IMR-90 (cell line): Measurements from ENCODE around the gene MEGF11. TPM values are rescaled to one million over a fixed set of nuclear protein-coding genes. Genes with fewer than 3 reads are reported as not detected.

Experiments used
- ATAC-seq: fragments of 200-7000 bp; cut with Tn5 transposase; 2 replicates; pipeline ENCODE4 v1.9.1; 2020; ENCODE audit warnings: low read depth, mild to moderate bottlenecking, moderate library complexity
- BruUV-seq: library from RNA; stranded (reverse); fragments of 400-500 nt; replicated peaks from 2 replicates; lab custom pipeline; 2021; lab: Mats Ljungman, UMichigan
- CTCF ChIA-PET: fragments of 300-600 bp; formaldehyde crosslinking; extraction: SDS; loops from one replicate; lab custom pipeline; 2021; ENCODE audit warnings: antibody characterized with exemption; lab: Yijun Ruan, JAX
- POLR2A ChIA-PET: fragments of 300-600 bp; sonication (Branson Sonifier 250); formaldehyde crosslinking; loops from one replicate; lab custom pipeline; 2022; ENCODE audit warnings: antibody characterized with exemption; ENCODE audit not compliant: unreplicated experiment; lab: Charles Lee
- DNase-seq: peaks from one replicate; pipeline ENCODE4 v3.0.0; 2013
- H2AFZ ChIP-seq: replicated peaks from 2 replicates; pipeline ENCODE3; 2013; ENCODE audit warnings: low read length, mild to moderate bottlenecking; ENCODE audit not compliant: poor library complexity
- H2AK5ac ChIP-seq: 2 replicates; pipeline ENCODE4 v1.6.1; 2013; ENCODE audit warnings: low read depth, low read length, inconsistent platforms
- H2AK9ac ChIP-seq: replicated peaks from 2 replicates; pipeline ENCODE3; 2013; ENCODE audit warnings: mild to moderate bottlenecking, low read depth, low read length, moderate library complexity; ENCODE audit not compliant: poor library complexity
- H2BK120ac ChIP-seq: 2 replicates; pipeline ENCODE4 v1.6.1; 2013; ENCODE audit warnings: low read depth, low read length, inconsistent platforms
- H2BK15ac ChIP-seq: 3 replicates; pipeline ENCODE4 v1.6.1; 2013; ENCODE audit warnings: low read depth, low read length, inconsistent platforms
- H2BK20ac ChIP-seq: 2 replicates; pipeline ENCODE4 v1.6.1; 2013; ENCODE audit warnings: low read depth, mild to moderate bottlenecking, inconsistent platforms, low read length, moderate library complexity
- H2BK5ac ChIP-seq: 2 replicates; pipeline ENCODE4 v1.6.1; 2013; ENCODE audit warnings: mild to moderate bottlenecking, low read depth, low read length, inconsistent platforms; ENCODE audit not compliant: poor library complexity, severe bottlenecking
- H3K14ac ChIP-seq: replicated peaks from 2 replicates; pipeline ENCODE4 v1.6.1; 2013; ENCODE audit warnings: low read depth, low read length, inconsistent platforms
- H3K18ac ChIP-seq: 2 replicates; pipeline ENCODE4 v1.6.1; 2013; ENCODE audit warnings: low read depth, low read length, control low read depth
- H3K23ac ChIP-seq: 2 replicates; pipeline ENCODE4 v1.6.1; 2013; ENCODE audit warnings: low read depth, low read length, inconsistent platforms
- H3K27ac ChIP-seq: 2 replicates; pipeline ENCODE4 v1.5.1; 2013; ENCODE audit warnings: mild to moderate bottlenecking, control low read depth, low read length; ENCODE audit not compliant: insufficient read depth
- H3K27me3 ChIP-seq: 2 replicates; pipeline ENCODE4 v1.6.1; 2013; ENCODE audit warnings: low read length; ENCODE audit not compliant: control insufficient read depth, insufficient read depth
- H3K36me3 ChIP-seq: 2 replicates; pipeline ENCODE4 v1.6.1; 2013; ENCODE audit warnings: low read length, mixed read lengths; ENCODE audit not compliant: control insufficient read depth, insufficient read depth
- H3K4ac ChIP-seq: 2 replicates; pipeline ENCODE4 v1.6.1; 2013; ENCODE audit warnings: low read depth, low read length, inconsistent platforms
- H3K4me1 ChIP-seq: 2 replicates; pipeline ENCODE4 v1.6.1; 2013; ENCODE audit warnings: low read length, mixed read lengths; ENCODE audit not compliant: control insufficient read depth, insufficient read depth
- H3K4me2 ChIP-seq: 2 replicates; pipeline ENCODE4 v1.6.1; 2013; ENCODE audit warnings: low read depth, mild to moderate bottlenecking, control low read depth, low read length, moderate library complexity
- H3K4me3 ChIP-seq: 2 replicates; pipeline ENCODE4 v1.5.1; 2013; ENCODE audit warnings: low read depth, mild to moderate bottlenecking, control low read depth, low read length, moderate library complexity; ENCODE audit not compliant: insufficient read depth
- H3K56ac ChIP-seq: 2 replicates; pipeline ENCODE4 v1.6.1; 2013; ENCODE audit warnings: low read length, inconsistent platforms; ENCODE audit not compliant: insufficient read depth; ENCODE audit errors: extremely low read depth
- H3K79me1 ChIP-seq, 2 experiments: 2 replicates each; pipeline ENCODE4 v1.6.1; 2013; ENCODE audit warnings: low read length in 2 of 2, inconsistent platforms in 1 of 2, low read depth in 1 of 2
- H3K9ac ChIP-seq: 2 replicates; pipeline ENCODE4 v1.6.1; 2013; ENCODE audit warnings: low read depth, low read length, control low read depth
- H3K9me1 ChIP-seq: 2 replicates; pipeline ENCODE4 v1.6.1; 2013; ENCODE audit warnings: low read length, inconsistent platforms; ENCODE audit not compliant: insufficient read depth
- H3K9me3 ChIP-seq: 2 replicates; pipeline ENCODE4 v1.6.1; 2013; ENCODE audit warnings: low read length; ENCODE audit not compliant: control insufficient read depth, insufficient read depth
- H4K20me1 ChIP-seq: 2 replicates; pipeline ENCODE4 v1.6.1; 2013; ENCODE audit warnings: low read length, inconsistent platforms; ENCODE audit not compliant: insufficient read depth
- H4K5ac ChIP-seq: 2 replicates; pipeline ENCODE4 v1.6.1; 2013; ENCODE audit warnings: mild to moderate bottlenecking, low read depth, low read length, control low read depth
- H4K8ac ChIP-seq, 2 experiments: 2 replicates each; pipeline ENCODE4 v1.6.1; 2013; ENCODE audit warnings: low read depth in 2 of 2, low read length in 2 of 2, control low read depth in 1 of 2, inconsistent platforms in 1 of 2
- H4K91ac ChIP-seq: 2 replicates; pipeline ENCODE4 v1.6.1; 2013; ENCODE audit warnings: low read depth, low read length, inconsistent platforms; ENCODE audit not compliant: insufficient read depth
- CHD1 ChIP-seq: IDR thresholded peaks from 2 replicates; pipeline ENCODE4 v1.6.1; 2012; ENCODE audit warnings: low read depth, low read length, improper control_type of control experiment
- FOS ChIP-seq: fragments of 150-350 bp; IDR thresholded peaks from 2 replicates; pipeline ENCODE4 v1.6.1; 2016; ENCODE audit warnings: low read depth, low read length
- POLR2A ChIP-seq: IDR thresholded peaks from 2 replicates; pipeline ENCODE4 v1.6.1; 2012; ENCODE audit warnings: mild to moderate bottlenecking, low read depth, low read length
- RCOR1 ChIP-seq: IDR thresholded peaks from 2 replicates; pipeline ENCODE4 v1.6.1; 2012; ENCODE audit warnings: mild to moderate bottlenecking, low read length, improper control_type of control experiment; ENCODE audit not compliant: insufficient replicate concordance
- SMC3 ChIP-seq: fragments of 150-350 bp; IDR thresholded peaks from 2 replicates; pipeline ENCODE4 v1.6.1; 2016; ENCODE audit warnings: low read depth, mild to moderate bottlenecking, antibody characterized with exemption, low read length, moderate library complexity
- WGBS, 2 experiments: methylation state at CpG; one replicate each; pipeline versions ENCODE4 v1.1.5 to v1.1.7; 2013; ENCODE audit warnings: missing lambda C conversion rate in 2 of 2; ENCODE audit not compliant: insufficient read length in 1 of 2; ENCODE audit errors: extremely low coverage in 2 of 2; 5-methylcytosine and 5-hydroxymethylcytosine counted together
- dilution Hi-C: fragments of 300-500 bp; cut with HindIII; formaldehyde crosslinking; loops from one replicate; pipeline ENCODE4 v1.14.3; 2018; ENCODE audit warnings: low sequenced_read_pairs; ENCODE audit not compliant: unreplicated experiment
- in situ Hi-C: fragments of 300-500 bp; cut with MboI; formaldehyde crosslinking; loops from 3 replicates; pipeline ENCODE4 v1.14.3; 2019; ENCODE audit warnings: low sequenced_read_pairs, inconsistent platforms, mixed read lengths
- intact Hi-C: fragments of 100-400 bp; cut with micrococcal nuclease; formaldehyde crosslinking; loops from 2 replicates; pipeline ENCODE4 v1.10.0; 2022
- polyA plus RNA-seq, 3 experiments: library from polyadenylated mRNA; depleted of rRNA; stranded (reverse); fragments of >200 nt; gene quantifications; 2 replicates each; pipeline ENCODE4 v1.2.3, GENCODE V29; 2012; ENCODE audit warnings: low replicate concordance in 1 of 3
- total RNA-seq: library from RNA; depleted of rRNA; stranded (reverse); fragments of >200 nt; gene quantifications from 2 replicates; pipeline ENCODE4 v1.2.3, GENCODE V29; 2012

Gene MEGF11
- total and polyA plus RNA-seq, 2 of the 4 experiments (the other 2 are of a cell fraction) = not detected

GRCh38 chr15:65985387-65985786 is 268.2 kb downstream of the MEGF11 start:
- H3K14ac ChIP-seq = no peak overlapping the region

More at GRCh38 chr15:65985387-65985786, 268.2 kb downstream of the MEGF11 start:
- H4K5ac ChIP-seq = no peak overlapping the region
- in situ Hi-C loops = no loop called here
- no peaks in the 10 kb centered on the region for H3K4me1 ChIP-seq
- H3K4me3 ChIP-seq = no peak overlapping the region
- H3K9me3 ChIP-seq = no peaks in the 10 kb centered on the region
- no peak overlapping the region for H3K4me2 ChIP-seq
- no peak overlapping the region for H4K91ac ChIP-seq
- no peak overlapping the region for H3K56ac ChIP-seq
- no peak overlapping the region for H2BK5ac ChIP-seq
- no peak overlapping the region for H3K23ac ChIP-seq
- H2AK9ac ChIP-seq = no peak overlapping the region
- H2BK20ac ChIP-seq = no peak overlapping the region
- no peak overlapping the region for H2AK5ac ChIP-seq
- H3K9ac ChIP-seq = no peak overlapping the region
- H2BK120ac ChIP-seq = no peak overlapping the region
- ATAC-seq (no peak), DNase-seq (no peak)
- ChIA-PET POLR2A (no interaction called here), CTCF (no interaction called here)
- H2BK15ac ChIP-seq = no peak overlapping the region
- BruUV-seq = no TSS peak
- WGBS, 2 experiments = no CpG with 5 or more reads among the region's 5 CpGs
- H3K27me3 ChIP-seq = peaks cover 53% of the 10 kb centered on the region
- no peak overlapping the region for H3K4ac ChIP-seq
- H3K27ac ChIP-seq = no peak overlapping the region
- H3K36me3 ChIP-seq = no peaks in the 10 kb centered on the region
- TF ChIP-seq RCOR1 = no peak
- TF ChIP-seq POLR2A = no peak
- no peak for TF ChIP-seq CHD1
- no peak for TF ChIP-seq SMC3
- no peak for TF ChIP-seq FOS
- H3K18ac ChIP-seq = no peak overlapping the region
- no peak overlapping the region for H4K8ac ChIP-seq
- H3K79me1 ChIP-seq = no peaks in the 10 kb centered on the region
- no peaks in the 10 kb centered on the region for H4K20me1 ChIP-seq
- H2AFZ ChIP-seq = no peak overlapping the region
- intact Hi-C loops = no loop called here
- H3K9me1 ChIP-seq = 0 out of 2 replicates have a peak, but pooled peaks cover 3% of the 10 kb centered on the region
- dilution Hi-C loops = no loop called here
